Mesodermal cell (in vitro differentiated cells): ENCODE results near the gene GOLGB1.
"Not testable (repeated sequence)": the region's sequence is repeated elsewhere in the genome, so short reads cannot be mapped to it uniquely, and the experiment has no call there.

Experiments used
- H3K27ac ChIP-seq: 2 replicates; pipeline ENCODE4 v1.7.0; 2013; ENCODE audit warnings: mild to moderate bottlenecking, low read depth, low read length, moderate library complexity; ENCODE audit not compliant: severe bottlenecking
- H3K36me3 ChIP-seq: 2 replicates; pipeline ENCODE4 v1.7.1; 2013; ENCODE audit warnings: mild to moderate bottlenecking, low read length, moderate library complexity; ENCODE audit not compliant: control insufficient read depth, insufficient read depth
- H3K4me1 ChIP-seq: one replicate; pipeline ENCODE4 v1.7.1; 2013; ENCODE audit warnings: mild to moderate bottlenecking, low read length; ENCODE audit not compliant: insufficient read depth, control insufficient read depth, poor library complexity, severe bottlenecking
- H3K4me3 ChIP-seq: 2 replicates; pipeline ENCODE4 v1.7.0; 2013; ENCODE audit warnings: low read length, control low read depth, mild to moderate bottlenecking; ENCODE audit not compliant: insufficient read depth, poor library complexity, severe bottlenecking; ENCODE audit errors: extremely low read depth
- H3K9me3 ChIP-seq: 2 replicates; pipeline ENCODE4 v1.7.1; 2013; ENCODE audit warnings: mild to moderate bottlenecking, low read length, moderate library complexity; ENCODE audit not compliant: control insufficient read depth
- WGBS, 2 experiments: methylation state at CpG; one replicate each; pipeline ENCODE4 v1.1.5; 2013; ENCODE audit warnings: missing lambda C conversion rate in 2 of 2; ENCODE audit not compliant: insufficient coverage in 2 of 2; 5-methylcytosine and 5-hydroxymethylcytosine counted together

GOLGB1 gene

DNA sequence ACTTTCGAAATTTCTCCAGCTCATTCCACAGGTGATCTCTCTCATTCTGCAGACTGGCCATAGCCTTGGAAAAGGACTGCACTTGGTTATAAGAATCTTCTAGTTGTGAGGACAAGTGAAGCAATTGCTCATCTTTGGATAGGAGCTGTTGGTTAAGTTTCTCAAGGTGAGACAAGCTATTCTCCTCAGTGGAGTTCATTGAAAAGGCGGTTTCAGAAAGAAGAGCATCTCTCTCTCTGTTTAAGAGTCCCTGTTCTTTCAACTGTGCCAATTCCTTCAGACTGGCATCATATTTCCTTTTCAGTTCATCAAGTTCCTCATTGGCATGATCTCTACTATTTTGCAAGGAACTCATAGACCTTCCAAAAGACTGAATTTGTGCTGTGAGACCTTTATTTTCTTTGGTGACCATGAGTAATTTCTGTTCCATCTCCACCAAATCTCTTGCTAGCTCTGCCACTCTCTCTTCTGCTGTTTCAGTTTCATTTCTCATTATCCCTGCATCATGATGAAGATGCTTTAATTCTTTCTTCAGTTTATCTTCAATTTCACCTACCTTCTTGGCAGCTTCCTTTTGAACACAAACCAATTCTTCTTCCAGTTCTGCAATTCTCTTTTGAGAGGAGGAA lies 58.6 kb downstream of the GOLGB1 start:
- Histone ChIP-seq H3K9me3 (no peaks in the 10 kb centered on the region), H3K4me1 (no peaks in the 10 kb centered on the region), H3K36me3 (peaks cover 73% of the 10 kb centered on the region), H3K4me3 (no peak overlapping the region), H3K27ac (no peak overlapping the region)
- 80 to 100% methylated on average over 1 of the region's 2 CpGs for WGBS, 2 experiments

DNA sequence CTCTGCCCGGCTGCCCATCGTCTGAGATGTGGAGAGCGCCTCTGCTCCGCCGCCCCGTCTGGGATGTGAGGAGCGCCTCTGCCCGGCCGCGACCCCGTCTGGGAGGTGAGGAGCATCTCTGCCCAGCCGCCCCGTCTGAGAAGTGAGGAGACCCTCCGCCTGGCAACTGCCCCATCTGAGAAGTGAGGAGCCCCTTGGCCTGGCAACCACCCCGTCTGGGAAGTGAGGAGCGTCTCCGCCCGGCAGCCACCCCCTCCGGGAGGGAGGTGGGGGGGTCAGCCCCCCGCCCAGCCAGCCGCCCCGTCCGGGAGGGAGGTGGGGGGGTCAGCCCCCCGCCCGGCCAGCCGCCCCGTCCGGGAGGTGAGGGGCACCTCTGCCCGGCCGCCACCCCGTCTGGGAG lies 60.8 kb downstream of the GOLGB1 start:
- not testable (repeated sequence) for H3K27ac ChIP-seq, H3K4me3 ChIP-seq, H3K4me1 ChIP-seq, H3K9me3 ChIP-seq
- H3K36me3 ChIP-seq, result peaks cover 55% of the 10 kb centered on the region
- 76 to 91% methylated on average over 4 to 11 of the region's 31 CpGs for WGBS, 2 experiments

DNA sequence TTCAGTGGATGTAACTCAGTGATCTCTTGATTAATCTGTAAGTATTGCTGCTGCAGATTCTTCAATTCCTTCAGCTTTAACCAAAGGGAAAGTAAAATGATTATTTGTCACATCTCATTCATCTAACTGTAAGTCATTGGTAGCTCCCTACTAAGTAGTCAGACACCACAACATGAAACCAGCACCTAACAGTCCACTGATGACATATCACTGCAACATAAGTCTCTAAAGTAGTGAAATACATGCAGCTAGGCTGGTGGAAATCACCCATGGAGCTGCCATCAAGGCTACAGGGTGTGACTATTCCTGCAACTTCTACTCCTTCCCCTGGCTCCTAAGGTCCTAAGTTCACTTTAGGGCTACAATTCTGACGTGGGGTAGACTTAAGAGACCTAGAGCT lies 67.7 kb downstream of the GOLGB1 start:
- H3K4me3 ChIP-seq, result no peak overlapping the region
- WGBS, 2 experiments, result 100% methylated on average over 1 of the region's 1 CpG; no CpG with 5 or more reads in 1 of the 2 experiments
- H3K36me3 ChIP-seq, result peaks cover 55% of the 10 kb centered on the region
- no peak overlapping the region for H3K27ac ChIP-seq
- no peaks in the 10 kb centered on the region for H3K4me1 ChIP-seq
- H3K9me3 ChIP-seq, result peaks cover 4% of the 10 kb centered on the region

DNA sequence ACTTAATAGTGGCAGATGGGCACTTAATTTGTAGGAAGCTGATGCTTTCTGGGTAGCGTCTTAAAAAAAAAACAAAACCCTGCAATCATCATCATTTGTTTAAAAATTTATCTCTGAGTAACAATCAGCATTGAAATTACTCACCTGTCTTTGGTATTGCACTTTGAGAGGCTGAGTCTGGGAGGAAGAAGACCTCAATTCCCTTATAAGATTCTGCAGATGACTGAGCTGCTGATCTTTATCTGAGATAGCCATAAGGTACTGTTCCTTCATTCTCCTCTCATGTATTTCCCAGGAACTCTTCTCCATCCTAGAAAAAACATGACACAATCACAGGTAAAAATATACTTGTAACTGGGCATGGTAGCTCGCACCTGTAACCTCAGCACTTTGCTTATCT lies 72.4 kb downstream of the GOLGB1 start:
- Histone ChIP-seq H3K9me3 (no peaks in the 10 kb centered on the region), H3K4me3 (no peak overlapping the region), H3K27ac (no peak overlapping the region), H3K36me3 (peaks cover 67% of the 10 kb centered on the region), H3K4me1 (no peaks in the 10 kb centered on the region)
- no CpG with 5 or more reads among the region's 2 CpGs for whole genome bisulfite sequencing, 2 experiments

DNA sequence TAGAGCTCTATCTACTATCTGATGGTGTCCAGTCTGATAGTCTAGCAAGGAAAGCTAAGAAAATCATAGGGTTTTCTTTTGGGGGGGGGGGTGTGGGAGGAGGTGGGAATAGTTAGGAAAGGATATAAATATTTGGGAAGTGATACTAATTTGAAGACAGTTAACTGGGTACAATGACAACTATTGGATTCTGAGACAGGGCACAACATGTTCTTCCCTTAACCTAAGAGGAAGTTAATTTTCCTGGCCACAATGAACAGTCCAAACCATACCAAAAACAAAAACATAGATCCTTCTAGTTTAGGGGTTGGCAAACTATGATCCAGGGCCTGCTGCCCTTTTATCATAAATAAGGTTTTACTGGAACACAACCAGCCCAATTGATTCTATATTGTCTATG lies 78.9 kb downstream of the GOLGB1 start:
- Histone ChIP-seq H3K27ac (no peak overlapping the region), H3K36me3 (peaks cover 79% of the 10 kb centered on the region), H3K4me3 (no peak overlapping the region)

DNA sequence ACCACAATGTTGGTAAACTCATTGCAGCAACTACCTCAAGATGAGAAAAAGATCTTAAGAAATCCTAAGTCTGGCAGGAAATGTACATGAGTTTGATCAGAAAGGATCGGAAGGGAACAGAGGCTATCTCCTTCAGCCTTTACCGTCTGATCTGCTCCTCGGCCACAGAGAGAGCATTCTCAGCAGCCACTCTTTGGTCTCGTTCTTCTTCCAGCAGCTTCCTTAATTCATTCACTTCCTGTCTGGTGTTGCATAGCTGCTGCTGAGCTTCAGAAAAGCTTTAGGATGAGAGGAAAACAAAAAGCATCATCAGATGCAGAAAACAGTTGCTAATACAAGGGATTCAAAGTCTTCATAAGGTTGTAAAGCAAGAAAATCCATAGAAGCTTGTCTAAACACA lies 82.2 kb downstream of the GOLGB1 start:
- Histone ChIP-seq H3K4me1 (peaks cover 16% of the 10 kb centered on the region), H3K27ac (no peak overlapping the region), H3K9me3 (no peaks in the 10 kb centered on the region), H3K4me3 (no peak overlapping the region), H3K36me3 (peaks cover 91% of the 10 kb centered on the region)
- WGBS, 2 experiments, result 84 to 92% methylated on average over 4 of the region's 4 CpGs

More for the DNA sequence above, 78.9 kb downstream of the GOLGB1 start:
- Histone ChIP-seq H3K9me3 (no peaks in the 10 kb centered on the region), H3K4me1 (no peaks in the 10 kb centered on the region)

DNA sequence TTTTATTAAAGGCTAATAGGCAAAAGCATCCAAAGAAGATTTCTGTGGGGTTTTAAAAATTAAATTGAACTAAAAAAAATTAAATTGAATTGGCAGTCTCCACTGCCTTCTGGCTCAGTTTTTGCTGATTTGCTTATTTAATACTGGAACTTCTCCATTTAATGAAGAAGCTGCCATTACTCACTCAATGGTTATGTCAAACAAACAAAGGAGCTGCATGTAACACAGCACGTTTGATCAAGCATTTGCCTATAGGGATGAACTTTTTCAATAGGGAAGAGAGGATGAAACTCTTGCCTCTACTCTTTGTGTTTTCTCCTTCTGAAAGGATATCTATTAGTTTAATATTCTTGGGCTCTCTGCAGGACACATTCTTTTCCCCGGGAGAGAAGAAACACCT lies 84.1 kb downstream of the GOLGB1 start:
- Histone ChIP-seq H3K4me3 (no peak overlapping the region), H3K9me3 (no peaks in the 10 kb centered on the region), H3K4me1 (peaks cover 22% of the 10 kb centered on the region), H3K36me3 (peaks cover 86% of the 10 kb centered on the region), H3K27ac (no peak overlapping the region)
- WGBS, 2 experiments, result 100% methylated on average over 1 of the region's 2 CpGs; no CpG with 5 or more reads in 1 of the 2 experiments

DNA sequence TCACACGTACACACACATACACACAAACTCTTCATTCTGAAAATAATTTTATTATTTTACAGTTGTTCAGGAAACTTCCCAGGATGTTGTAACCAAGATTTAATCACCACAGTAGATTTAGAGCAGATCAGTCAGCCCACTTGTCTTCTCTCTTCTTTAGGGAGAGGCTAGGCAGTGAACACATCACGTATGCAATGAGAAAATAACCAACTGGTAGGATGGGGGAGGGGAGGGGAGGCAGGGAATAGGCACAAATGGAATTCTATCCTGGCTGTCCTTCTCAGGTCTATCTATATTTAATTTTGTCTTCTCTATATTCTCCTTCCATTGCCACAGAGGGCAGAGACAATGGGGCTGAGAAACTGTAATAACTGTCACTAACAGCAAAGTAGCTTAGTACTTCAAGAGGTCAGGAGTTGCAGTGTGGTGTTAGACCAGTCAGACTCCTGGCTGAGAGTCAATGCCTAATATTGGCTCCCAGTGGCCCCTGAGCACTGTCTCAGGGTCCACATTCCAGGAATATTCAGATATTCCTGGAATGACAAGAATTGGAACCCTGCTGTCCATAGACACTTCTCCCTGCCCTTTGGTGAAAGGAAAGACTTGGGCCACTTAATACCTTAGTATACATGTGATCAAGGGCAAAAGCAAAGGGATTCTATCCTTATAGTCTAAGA lies 86.2 kb downstream of the GOLGB1 start:
- H3K27ac ChIP-seq, result no peak overlapping the region
- WGBS, 2 experiments, result 80% methylated on average over 1 of the region's 2 CpGs; no CpG with 5 or more reads in 1 of the 2 experiments

DNA sequence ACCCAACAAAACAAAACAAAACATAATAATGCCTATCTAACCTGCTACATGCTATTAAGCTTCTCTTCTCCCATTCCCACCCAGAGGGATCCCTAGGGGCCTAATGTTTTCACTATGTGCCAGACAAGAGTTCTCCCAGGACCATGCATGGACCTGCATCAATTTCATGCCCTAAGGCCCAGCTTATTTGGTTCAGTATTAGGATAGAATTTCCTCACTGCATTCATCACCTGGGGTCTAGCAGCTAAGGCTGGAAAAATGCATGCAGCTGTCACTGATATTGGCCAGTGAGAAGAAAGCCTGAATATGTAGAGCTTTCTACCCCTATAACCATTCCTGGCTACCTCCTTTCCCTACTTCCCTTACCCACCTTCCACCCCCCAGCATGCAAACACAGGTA lies 86.8 kb downstream of the GOLGB1 start:
- Histone ChIP-seq H3K9me3 (no peaks in the 10 kb centered on the region), H3K27ac (no peak overlapping the region), H3K4me1 (peaks cover 22% of the 10 kb centered on the region), H3K36me3 (peaks cover 63% of the 10 kb centered on the region), H3K4me3 (no peak overlapping the region)

More for the DNA sequence above, 86.2 kb downstream of the GOLGB1 start:
- Histone ChIP-seq H3K9me3 (no peaks in the 10 kb centered on the region), H3K4me1 (peaks cover 22% of the 10 kb centered on the region), H3K4me3 (no peak overlapping the region), H3K36me3 (peaks cover 69% of the 10 kb centered on the region)

DNA sequence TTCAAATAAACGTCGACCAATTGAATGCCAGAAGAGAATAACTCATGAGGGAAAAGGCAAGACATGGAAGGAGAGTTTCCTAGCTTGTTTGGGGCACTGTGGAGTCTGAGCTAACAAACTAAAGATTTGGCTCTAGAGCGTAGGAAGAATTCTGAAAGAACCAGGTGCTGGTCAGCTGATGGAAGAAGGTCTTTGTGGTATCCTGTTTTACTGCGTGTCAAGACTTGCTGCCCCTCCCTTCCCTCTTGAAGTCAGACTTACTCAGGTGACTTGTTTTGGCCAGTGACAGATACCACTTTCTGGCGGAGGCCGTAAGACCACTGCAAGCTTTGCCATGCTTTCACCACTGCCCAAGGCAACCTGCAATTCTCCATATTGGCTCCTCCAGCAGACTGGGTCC lies 88.2 kb downstream of the GOLGB1 start:
- WGBS, 2 experiments, result 97 to 98% methylated on average over 5 to 6 of the region's 6 CpGs
- Histone ChIP-seq H3K27ac (peak overlapping the region; percentile 43), H3K36me3 (peaks cover 49% of the 10 kb centered on the region), H3K4me3 (no peak overlapping the region), H3K4me1 (peaks cover 22% of the 10 kb centered on the region), H3K9me3 (no peaks in the 10 kb centered on the region)
